ENCODE data around the gene TMPRSS7.

The TMPRSS7 gene

DNA sequence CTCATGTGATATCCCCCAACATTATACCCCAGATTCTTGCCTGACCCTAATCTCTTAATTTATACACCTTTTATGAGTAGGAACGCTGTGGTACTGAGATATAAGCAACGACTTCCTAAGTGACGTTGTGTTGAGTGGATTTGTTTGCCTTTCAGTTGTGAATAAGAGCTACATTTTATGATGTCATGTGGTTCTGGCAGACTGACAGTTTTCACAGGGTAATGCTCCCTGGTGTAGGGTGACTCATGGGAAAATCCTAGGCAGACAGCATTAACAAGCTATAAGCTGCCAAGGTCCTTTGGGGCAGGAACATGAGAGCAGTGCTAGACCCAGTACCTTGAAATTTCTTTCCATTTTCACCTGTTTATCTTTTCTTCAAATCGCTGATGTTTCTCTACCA, 62.8 kb downstream of the TMPRSS7 start:
- no peak for DNase-seq (ENCODE audit: low spot score)

DNA sequence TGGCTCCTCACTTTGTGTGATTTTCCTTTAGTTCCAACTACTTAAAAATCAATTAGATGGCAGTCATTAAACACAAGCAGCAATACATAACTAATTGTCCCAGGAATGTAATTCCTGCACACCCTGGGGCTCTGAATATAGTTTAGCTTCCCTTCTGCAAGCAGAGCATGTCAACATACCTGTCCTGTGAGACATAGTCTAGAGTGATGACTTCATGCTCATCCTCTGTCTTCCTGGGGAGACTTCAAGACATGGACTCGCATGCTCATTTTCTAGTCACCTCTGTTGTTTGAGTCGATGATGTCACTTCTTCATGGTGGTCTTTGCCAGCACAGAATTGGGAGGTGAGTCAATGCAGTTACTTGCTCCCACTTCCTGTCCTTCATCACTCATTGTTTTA, 67.4 kb downstream of the TMPRSS7 start:
- DNase-seq (ENCODE audit: low spot score), result no peak

DNA sequence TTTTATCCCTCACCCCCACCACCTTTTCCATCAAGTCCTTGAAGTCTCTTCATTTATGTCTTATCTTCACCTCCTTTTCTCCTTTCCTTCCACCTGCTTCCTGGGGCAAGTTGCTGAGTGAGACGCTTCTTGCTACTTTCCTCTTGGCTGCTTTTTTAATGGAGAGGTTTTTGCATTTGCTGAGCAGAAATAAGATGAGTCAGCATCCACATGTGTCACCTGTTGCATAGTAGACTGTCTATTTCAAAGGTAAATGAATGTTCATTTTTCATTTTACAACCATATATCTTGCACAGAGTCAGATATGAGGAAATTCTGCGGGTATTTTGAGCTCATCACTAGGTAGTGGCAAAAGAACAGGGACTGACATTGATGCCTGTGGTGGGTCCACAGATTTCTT, 70.2 kb downstream of the TMPRSS7 start:
- no peak for DNase-seq (ENCODE audit: low spot score)

DNA sequence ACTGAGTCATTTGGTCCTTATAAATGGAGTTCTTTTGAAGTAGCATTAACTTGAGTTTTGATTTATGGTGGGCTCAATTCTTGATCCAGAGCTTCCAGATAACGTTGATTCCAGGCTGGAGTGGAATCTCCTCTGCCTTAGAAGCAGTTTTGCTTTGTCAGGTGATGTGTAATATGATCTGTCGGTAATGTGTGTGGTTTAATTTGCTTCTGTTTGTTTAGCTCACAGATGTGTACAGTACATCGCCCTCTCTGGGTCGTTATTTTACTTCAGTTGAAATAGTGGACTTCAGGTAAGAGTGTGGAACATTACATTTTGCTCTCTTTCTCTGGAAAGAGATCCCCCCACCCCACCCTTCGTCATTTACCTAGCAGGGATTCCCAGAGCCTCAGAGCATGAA, 74.8 kb downstream of the TMPRSS7 start:
- no peak for DNase-seq (ENCODE audit: low spot score)

DNA sequence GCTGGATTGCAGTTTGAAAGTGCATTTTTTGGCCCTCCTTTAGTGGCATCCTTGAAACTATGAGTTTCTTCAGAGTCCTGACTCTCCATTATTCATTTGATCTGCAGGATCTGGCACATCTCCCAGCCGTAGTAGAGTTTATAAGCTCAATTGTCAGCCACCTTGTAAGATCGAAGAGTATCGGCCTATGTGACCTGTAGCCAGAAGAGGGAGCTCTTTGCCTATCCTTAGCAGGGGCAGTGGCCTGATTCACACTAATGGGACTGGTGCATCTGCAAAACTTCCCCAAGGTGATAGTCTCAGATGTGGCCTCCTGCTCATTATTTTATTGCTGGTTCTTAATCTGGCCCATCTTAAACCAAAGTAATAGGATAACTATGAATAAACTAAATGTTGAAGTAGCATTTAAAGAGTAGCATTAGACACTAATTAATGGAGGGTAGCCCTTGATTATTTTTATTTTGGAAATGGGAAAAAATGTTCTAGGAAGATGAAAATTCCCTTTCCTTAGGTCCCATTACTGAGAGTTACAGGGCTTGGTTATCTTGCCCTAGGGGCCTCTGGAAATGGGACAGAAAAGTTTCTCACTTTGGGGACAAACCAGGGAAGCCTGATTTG, 77.4 kb downstream of the TMPRSS7 start:
- DNase-seq (ENCODE audit: low spot score), result peak; percentile 47

- DNase-seq (ENCODE audit: low spot score), result no peak
These were observed 80.1 kb downstream of the TMPRSS7 start for GRCh38 chr3:112114576-112115160.

DNA sequence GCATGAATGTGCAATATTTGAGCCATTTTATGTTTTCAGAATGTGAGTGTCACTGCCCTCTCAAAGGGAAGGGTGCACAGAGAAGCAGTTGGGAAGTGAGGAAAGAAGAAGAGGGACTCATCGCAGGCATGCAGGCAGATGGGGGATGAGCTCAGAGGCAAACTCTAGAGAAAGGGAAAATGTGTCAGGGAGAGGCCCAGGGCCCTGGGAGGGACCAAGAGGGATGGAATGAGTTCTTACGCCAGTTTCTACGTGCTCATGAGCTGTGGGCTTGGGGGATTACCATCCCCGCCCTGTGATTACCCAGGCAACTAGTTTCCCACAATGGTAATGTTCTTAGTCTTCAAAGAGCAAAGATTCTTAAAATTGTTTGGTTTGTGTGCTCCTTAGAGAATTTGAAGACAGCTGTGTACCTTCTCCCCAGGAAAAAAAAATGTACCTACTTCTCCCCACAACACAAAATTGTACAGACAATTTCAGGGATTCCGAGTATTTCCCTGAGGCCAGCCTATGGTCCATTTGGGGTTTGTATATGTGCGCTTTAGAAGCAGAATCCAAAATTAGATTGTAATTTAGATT, 80.7 kb downstream of the TMPRSS7 start:
- DNase-seq (ENCODE audit: low spot score), result no peak

- no peak for DNase-seq (ENCODE audit: low spot score)
These were observed 81.4 kb downstream of the TMPRSS7 start for GRCh38 chr3:112115806-112116383.

GRCh38 chr3:112116748-112117186, 82.2 kb downstream of the TMPRSS7 start:
- DNase-seq (ENCODE audit: low spot score), result no peak

DNA sequence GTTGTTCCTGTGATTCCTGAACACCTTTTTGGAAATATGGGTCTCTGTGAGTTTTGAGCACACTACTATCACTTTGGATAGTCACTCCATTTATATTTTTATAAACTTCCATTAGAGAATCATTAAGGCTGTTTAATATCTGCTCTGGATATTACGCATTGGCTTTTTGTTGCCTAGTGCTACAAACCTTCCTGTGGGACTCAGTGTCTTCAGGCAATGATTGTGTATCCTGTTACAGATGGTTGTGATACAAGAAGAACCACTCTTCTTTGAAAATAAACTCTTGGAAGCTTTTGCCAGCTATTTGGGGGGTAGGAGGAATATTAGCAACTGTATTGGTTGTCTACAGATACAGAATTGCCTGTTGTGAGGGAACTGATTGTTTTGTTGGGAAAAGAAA, 82.9 kb downstream of the TMPRSS7 start:
- no peak for DNase-seq (ENCODE audit: low spot score)

- no peak for DNase-seq (ENCODE audit: low spot score)
These were observed 83.5 kb downstream of the TMPRSS7 start for GRCh38 chr3:112117841-112118571.

DNA sequence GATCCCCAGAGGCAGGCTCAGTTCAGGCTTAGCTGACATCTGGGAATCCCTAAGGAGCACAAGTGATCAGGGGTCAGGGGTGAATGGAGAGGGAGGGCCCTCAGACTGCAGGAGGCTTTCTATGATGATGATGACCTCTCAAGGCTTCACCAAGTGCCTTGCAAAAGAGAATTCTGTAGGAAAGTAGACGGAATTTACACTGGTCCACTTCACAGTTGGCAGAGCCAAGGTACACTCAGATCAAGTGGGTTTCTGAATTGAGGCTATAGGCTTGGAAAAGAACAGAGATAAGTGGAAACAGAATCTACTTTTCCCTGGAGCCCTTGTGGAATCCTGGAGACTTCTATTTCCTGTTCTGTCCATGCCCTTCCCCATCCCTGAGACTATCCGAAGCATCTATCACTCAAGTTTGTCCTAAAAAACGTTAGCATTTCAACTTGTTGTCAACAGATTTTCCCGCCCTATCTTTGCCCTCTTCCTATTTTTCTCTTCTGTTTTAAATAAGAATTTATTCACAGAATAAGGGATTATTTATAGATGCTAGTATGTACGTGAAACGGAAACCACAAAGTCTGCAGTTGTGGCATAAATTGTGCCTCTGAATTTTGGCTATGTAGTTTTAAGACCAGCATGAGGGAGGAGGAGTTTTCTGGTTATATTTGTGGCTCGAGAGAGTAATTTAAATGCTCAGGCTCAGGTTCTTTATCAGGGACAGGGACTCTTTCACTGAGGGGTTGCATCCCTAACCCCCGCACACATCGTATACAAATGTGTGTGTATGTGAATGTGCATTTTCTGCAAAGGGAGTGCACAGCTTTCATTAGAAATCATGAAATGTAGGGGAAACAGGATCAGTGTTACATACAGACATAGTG, 85.7 kb downstream of the TMPRSS7 start:
- DNase-seq (ENCODE audit: low spot score), result no peak

DNA sequence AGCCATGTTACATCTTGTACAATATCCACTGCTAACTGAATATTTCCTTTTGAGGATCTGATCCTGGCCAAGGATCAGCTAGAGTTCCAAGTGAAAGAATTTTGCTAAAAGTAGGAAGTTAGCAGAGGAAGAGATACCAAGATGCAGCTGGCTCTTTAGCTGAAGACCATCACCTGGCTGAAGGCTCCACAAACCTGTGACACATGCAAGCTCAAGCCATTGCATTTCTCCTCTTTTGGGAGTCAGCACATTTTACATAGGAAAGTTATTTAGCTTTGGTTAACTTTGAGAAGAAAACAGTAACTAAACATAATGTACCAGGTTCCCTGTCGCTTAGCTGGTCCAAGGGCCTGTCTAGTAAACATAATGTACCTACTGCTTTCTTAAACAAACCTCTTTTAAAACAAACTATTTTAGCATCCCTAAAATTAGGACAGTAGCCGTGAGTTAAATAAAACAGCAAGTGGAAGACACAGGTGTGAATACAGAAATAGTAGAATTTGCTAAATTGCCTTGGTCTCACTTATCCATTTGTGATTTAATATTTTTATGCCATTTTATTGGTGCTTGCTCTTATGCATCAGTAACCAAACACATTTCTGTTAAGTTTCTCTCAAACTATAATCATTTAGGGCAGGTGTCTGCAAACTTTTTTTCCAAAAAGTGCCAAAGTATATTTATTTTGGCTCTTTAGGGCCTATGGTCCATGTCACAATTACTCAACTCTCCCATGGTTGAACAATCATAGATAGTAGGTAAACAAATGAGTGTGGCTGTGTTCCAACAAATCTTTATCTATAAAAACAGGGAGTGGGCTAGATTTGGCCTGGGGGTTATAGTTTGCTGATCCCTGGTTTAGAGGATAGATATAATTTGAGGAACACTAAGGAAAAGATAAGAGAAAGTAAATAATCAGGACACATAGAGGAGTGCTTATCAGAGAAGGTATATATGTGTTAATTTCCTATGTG, 87.3 kb downstream of the TMPRSS7 start:
- no peak for DNase-seq (ENCODE audit: low spot score)

DNA sequence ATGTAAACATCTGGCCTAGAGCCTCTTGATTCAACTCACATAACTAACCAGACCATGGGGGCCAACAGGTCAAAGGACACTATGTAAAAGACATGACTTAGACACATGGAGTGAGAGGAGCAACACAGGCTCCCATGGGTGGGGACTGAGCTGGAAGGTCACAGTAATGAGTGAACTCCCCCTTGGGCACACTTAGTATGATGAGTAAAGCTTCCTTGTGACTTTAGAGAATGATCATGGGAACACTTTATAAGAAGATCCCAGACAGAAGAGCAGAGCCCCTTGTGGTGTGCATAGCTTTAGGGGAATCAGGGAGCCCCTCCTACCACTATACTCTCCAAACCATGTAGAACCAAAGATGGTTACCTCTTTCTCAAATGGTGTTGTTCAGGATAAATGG, 88.3 kb downstream of the TMPRSS7 start:
- no peak for DNase-seq (ENCODE audit: low spot score)

DNA sequence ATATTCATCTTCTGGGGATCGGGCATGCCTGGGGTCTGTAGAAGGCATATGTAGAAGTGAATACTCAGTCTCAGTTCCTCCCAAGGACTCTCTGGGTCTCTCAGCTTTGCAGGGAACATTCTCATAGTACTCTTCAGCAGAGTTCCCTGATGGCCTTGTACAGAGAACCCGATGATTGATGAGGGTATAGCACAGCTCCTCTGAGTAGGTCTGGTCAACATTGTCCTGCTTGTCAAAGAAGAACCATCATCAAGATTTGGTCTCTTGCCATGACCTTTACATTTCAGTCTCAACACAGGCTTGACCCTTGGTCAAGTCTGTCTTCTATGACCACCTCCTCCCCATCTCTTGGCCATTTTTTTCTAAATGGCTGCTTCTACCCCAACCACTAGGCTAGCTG, 89.0 kb downstream of the TMPRSS7 start:
- no peak for DNase-seq (ENCODE audit: low spot score)

DNA sequence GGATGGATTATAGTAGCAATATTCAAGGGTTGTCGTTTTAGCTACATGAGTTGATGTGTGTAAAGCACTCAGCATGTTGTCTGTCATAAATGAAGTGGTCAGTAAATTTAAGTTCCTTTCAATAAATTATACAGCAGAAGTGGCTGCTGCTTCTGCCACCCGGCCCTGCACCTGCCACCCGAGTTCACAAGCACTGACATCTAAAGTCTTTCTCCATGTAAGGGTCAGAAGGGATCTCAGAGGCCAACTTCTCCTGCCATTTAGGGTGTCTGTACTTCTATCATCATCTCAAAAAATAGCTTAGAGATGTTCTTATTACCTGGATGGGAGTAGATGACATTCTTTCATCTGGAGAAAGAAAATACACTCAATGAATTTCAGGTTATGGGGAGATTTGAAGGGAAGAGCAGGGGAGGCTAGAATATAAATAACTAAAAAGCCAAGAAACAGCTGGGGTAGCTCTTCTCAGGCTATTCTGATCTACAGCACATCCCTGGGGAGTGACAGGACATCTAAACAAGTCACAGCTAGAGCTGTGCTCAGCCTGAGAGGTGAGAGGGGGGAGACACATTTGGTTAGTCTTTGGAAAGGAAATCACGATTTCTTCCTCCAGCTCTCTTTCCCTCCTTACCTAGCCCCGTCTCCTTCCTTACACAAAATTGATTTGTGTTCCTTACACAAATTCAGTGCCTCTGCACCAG, 90.5 kb downstream of the TMPRSS7 start:
- DNase-seq (ENCODE audit: low spot score), result no peak

GRCh38 chr3:112126511-112126911, 92.0 kb downstream of the TMPRSS7 start:
- DNase-seq (ENCODE audit: low spot score), result no peak

DNA sequence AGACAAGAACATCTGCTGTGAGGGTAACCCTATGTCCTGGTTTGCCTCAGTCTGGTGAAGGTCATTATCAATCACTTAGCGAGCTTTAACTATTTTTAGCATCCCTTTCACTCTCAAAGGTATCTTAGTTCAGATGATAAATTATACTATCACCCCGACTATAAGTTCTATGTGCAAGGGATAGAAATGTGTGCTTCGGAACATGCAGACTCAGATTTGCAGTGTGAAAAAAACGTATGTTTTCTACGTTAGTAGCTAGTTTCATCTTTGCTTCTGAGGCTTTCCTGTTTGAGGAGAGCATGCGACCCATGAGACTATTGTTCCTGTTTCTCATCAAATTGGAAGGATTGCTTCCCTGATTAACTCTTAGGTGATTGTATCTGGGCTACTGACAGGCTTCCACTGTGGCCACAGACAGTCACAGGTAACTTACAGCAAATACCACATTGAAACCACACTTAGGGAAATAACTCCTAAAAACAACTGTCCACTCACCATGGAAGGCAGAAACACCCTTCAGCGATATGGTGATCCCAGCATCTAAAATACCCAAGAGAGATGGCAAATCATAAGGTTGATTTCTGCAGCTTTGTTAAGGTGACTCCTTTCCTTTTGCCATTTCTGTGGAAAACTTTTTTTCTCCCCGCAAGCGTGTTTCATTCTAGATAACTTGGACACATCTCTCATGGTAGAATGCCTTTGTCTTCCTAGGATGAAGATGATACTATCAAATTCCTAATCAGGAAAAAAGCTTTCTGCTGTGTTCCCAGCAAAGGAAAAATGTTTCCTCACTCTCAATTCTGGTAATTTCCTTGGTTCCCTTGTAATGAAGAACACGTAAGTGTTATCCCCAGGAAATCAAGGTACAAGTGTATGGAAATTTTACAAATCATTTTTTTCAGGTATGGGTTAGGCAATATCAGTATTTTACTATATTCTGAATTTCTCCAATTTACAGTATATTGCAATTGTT, 93.3 kb downstream of the TMPRSS7 start:
- DNase-seq (ENCODE audit: low spot score), result no peak
